Urinary bladder (tissue), 4 donors: Measurements from ENCODE around the gene C6orf15. TPM values are rescaled to one million over a fixed set of nuclear protein-coding genes. Genes with fewer than 3 reads are reported as not detected.

Source experiments
- DNase-seq: peaks from one replicate; pipeline ENCODE4 v3.0.0-alpha.2; 2015; ENCODE audit errors: extremely low spot score
- H3K27ac ChIP-seq: one replicate; pipeline ENCODE4 v1.5.1; 2013; ENCODE audit warnings: low read depth, mild to moderate bottlenecking, moderate library complexity
- H3K36me3 ChIP-seq: one replicate; pipeline ENCODE4 v1.6.1; 2013; ENCODE audit warnings: mild to moderate bottlenecking, moderate library complexity; ENCODE audit not compliant: insufficient read depth
- H3K4me1 ChIP-seq: one replicate; pipeline ENCODE4 v1.6.1; 2013; ENCODE audit warnings: mild to moderate bottlenecking, moderate library complexity; ENCODE audit not compliant: insufficient read depth
- H3K4me3 ChIP-seq: one replicate; pipeline ENCODE4 v1.5.1; 2013; ENCODE audit warnings: low read depth, low read length
- WGBS: extraction: QIAGEN DNeasy Blood & Tissue Kit; methylation state at CpG from one replicate; pipeline ENCODE4 v1.1.7; 2013; 5-methylcytosine and 5-hydroxymethylcytosine counted together
- polyA plus RNA-seq: library from polyadenylated mRNA; stranded (reverse); fragments of 200-250 nt; gene quantifications from one replicate; pipeline ENCODE4 v1.2.3, GENCODE V29; 2013
- total RNA-seq: library from RNA; depleted of rRNA; stranded (reverse); fragments of >200 nt; gene quantifications from one replicate; pipeline ENCODE4 v1.2.3, GENCODE V29; 2014
- donor health status: healthy with polysubstance abuse.
- donor health status: healthy.

C6orf15 gene
- total and polyA plus RNA-seq, 2 donors: not detected

- no peaks in the 10 kb centered on the region for H3K36me3 ChIP-seq
- H3K4me3 ChIP-seq: no peak overlapping the region
- WGBS: 30% methylated on average over 11 of the region's 11 CpGs
- DNase-seq: no peak
- no peak overlapping the region for H3K27ac ChIP-seq
- H3K4me1 ChIP-seq: no peaks in the 10 kb centered on the region
Observed at GRCh38 chr6:31143148-31143547, 30.8 kb upstream of the C6orf15 start.

DNA sequence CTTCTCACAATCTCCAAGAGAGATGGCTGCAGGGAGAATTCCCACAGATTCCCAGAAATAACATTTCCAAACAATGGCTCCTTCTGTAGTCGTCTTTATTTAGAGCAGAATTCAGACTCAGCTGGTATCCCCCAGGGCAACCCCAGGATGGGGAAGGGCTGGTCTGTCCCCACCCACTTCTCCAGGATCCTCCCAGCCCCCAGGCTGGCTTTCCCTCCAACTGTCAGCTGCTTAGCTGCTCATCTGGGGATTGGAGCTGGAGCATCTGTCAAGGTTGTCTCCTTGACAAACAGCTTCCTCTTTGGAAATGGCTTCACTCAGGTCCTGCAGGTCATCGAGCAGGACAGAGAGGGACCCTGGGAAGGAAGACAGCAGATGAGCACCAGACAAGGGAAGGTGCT is 30.0 kb upstream of the C6orf15 start:
- Histone ChIP-seq H3K36me3 (no peaks in the 10 kb centered on the region), H3K27ac (no peak overlapping the region), H3K4me3 (no peak overlapping the region), H3K4me1 (no peaks in the 10 kb centered on the region)
- 57% methylated on average over 2 of the region's 2 CpGs for WGBS
- DNase-seq: no peak

- 86% methylated on average over 15 of the region's 15 CpGs for whole genome bisulfite sequencing
- H3K4me3 ChIP-seq: no peak overlapping the region
- DNase-seq: no peak
- no peak overlapping the region for H3K27ac ChIP-seq
- H3K4me1 ChIP-seq: no peaks in the 10 kb centered on the region
- no peaks in the 10 kb centered on the region for H3K36me3 ChIP-seq
Observed at GRCh38 chr6:31140643-31141042, 28.3 kb upstream of the C6orf15 start.

GRCh38 chr6:31139599-31139998 is 27.2 kb upstream of the C6orf15 start:
- 22% methylated on average over 4 of the region's 4 CpGs for WGBS
- Histone ChIP-seq H3K27ac (no peak overlapping the region), H3K4me3 (no peak overlapping the region), H3K36me3 (no peaks in the 10 kb centered on the region), H3K4me1 (no peaks in the 10 kb centered on the region)
- no peak for DNase-seq

DNA sequence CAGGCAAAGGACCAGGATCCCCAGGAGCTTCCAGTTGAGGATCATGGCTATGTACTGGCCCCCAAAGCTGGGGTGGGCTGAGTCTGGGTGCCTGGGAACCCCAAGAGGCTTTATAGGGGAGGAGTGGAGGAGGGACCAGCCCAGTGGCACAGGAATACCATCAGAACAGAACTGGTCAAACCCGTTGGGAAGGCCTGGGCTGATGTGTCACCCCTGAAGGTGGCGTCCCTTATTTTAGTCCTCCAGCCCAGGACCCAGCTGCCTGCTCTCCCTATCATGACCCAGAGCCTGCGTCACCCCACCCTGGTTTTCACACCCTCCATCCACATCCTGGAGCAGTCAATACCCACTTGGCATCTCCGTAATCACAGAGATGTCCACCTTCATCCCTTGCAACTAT is 26.6 kb upstream of the C6orf15 start, which contains the start of gene PSORS1C2:
Gene PSORS1C2, minus strand, starts transcription at position 85 of the 400 bp plus-strand sequence. Its CDS starts 40 bp downstream, at position 45.
- no peak for DNase-seq
- Histone ChIP-seq H3K27ac (no peak within 1 kb of the TSS), H3K4me3 (no peak within 1 kb of the TSS), H3K4me1 (no peaks in the 10 kb centered on the region), H3K36me3 (no peaks in the 10 kb centered on the region)
- WGBS: 89% methylated on average over 4 of the region's 4 CpGs

GRCh38 chr6:31135710-31136109 is 23.3 kb upstream of the C6orf15 start:
- no peak for DNase-seq
- Histone ChIP-seq H3K36me3 (no peaks in the 10 kb centered on the region), H3K27ac (no peak overlapping the region), H3K4me3 (no peak overlapping the region), H3K4me1 (no peaks in the 10 kb centered on the region)
- WGBS: 90% methylated on average over 10 of the region's 10 CpGs

DNA sequence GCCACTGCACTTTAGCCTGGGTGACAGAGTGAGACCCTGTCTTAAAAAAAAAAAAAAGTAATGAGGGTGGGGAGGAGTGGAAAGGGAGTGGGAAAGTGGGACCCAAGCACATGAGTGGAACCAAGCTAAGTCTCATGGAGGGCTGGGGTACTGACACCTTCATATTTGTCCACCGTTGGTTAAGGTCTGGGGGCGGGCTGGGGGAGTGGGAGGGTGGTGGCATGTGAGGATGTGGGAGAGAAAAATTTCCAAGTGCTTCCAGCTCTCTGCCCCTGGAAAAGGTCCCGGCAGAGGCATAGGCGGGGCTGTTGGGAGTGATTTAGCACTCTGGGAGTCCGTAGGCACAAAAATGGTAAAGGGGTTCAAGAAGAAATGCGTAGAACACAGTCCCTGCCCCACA is 20.4 kb upstream of the C6orf15 start:
- no peaks in the 10 kb centered on the region for H3K36me3 ChIP-seq
- WGBS: 75% methylated on average over 6 of the region's 6 CpGs
- no peak overlapping the region for H3K27ac ChIP-seq
- H3K4me1 ChIP-seq: no peaks in the 10 kb centered on the region
- DNase-seq: no peak
- H3K4me3 ChIP-seq: no peak overlapping the region

GRCh38 chr6:31131595-31131994 is 19.2 kb upstream of the C6orf15 start:
- Histone ChIP-seq H3K4me1 (no peaks in the 10 kb centered on the region), H3K27ac (no peak overlapping the region), H3K4me3 (no peak overlapping the region), H3K36me3 (no peaks in the 10 kb centered on the region)
- WGBS: 89% methylated on average over 3 of the region's 3 CpGs
- no peak for DNase-seq

- Histone ChIP-seq H3K4me3 (no peak overlapping the region), H3K36me3 (no peaks in the 10 kb centered on the region), H3K27ac (no peak overlapping the region), H3K4me1 (no peaks in the 10 kb centered on the region)
- DNase-seq: no peak
- WGBS: 97% methylated on average over 3 of the region's 3 CpGs
Observed at GRCh38 chr6:31130751-31131150, 18.4 kb upstream of the C6orf15 start.

- H3K27ac ChIP-seq: no peak overlapping the region
- no peak for DNase-seq
- no peaks in the 10 kb centered on the region for H3K4me1 ChIP-seq
- H3K4me3 ChIP-seq: no peak overlapping the region
- 75% methylated on average over 4 of the region's 4 CpGs for WGBS
- no peaks in the 10 kb centered on the region for H3K36me3 ChIP-seq
Observed at GRCh38 chr6:31129130-31129529, 16.8 kb upstream of the C6orf15 start.

DNA sequence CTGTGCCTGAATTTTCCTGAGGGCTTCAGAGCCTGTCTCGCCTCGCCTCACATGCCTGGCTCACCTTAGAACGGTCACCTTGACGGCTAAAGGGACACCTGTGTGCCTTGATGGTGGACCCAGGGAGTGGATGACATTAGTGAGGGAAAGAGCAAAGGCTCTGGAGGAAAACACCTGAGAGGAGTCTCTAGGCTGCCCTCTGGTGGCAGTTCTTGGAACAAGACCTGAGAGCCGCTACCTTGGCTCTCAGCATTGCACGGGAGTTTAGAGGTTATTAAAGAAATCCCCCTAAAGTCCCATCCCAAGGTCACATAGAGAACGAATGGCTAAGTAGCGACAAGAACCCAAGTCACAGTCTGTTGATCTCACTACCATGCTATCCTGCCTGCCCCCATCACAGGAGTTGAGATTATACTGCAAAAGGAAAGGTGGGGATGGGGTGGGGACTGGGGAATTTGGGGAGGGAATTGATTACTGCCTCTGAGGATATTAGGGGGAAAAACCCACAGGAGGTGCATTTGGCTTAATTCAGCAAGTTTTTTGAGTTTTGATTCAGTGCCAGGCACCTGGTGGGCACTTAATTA is 15.8 kb upstream of the C6orf15 start:
- no peaks in the 10 kb centered on the region for H3K36me3 ChIP-seq
- no peaks in the 10 kb centered on the region for H3K4me1 ChIP-seq
- no peak for DNase-seq
- no peak overlapping the region for H3K4me3 ChIP-seq
- 8% methylated on average over 8 of the region's 8 CpGs for WGBS
- H3K27ac ChIP-seq: no peak overlapping the region

DNA sequence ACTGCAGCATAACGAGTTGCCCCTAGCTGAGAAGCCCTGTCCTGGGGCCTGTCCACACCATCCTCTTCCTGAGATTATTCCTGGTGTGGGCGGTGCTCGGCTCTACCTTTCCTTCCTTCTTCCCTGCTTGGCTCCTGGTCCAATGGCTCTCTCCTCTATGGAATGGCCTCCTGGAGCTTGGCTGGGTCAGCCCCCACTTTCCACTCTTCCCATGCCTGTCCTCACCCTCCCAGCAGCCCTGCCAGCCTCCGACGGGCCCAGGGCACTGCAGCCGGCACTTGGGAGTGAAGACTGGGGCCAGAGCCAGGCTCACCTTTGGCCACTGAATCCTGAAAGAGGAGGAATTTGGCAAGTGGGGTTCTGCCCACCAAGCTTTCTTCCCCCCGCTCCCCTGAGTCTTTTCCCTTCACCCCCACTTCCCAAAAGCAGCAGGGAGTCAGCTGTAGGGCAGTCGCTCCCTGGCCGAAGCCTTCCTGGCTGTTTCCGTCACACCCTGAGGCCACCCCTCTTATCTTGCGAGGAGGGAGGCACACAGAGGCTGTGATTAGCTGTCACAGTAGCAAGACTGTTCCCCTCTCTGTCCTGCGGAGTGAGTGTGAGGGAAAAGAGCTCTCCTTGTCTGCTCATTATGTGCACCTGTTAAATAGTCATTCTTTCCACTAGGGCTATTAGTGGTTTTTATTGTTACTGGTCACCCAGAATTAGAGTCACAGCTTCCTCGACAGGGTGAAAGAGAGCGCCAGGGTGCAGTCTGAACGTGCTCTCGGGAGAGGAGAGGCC is 14.2 kb upstream of the C6orf15 start:
- Histone ChIP-seq H3K4me1 (no peaks in the 10 kb centered on the region), H3K27ac (no peak overlapping the region), H3K36me3 (no peaks in the 10 kb centered on the region), H3K4me3 (no peak overlapping the region)
- 69% methylated on average over 16 of the region's 16 CpGs for WGBS
- DNase-seq: no peak

DNA sequence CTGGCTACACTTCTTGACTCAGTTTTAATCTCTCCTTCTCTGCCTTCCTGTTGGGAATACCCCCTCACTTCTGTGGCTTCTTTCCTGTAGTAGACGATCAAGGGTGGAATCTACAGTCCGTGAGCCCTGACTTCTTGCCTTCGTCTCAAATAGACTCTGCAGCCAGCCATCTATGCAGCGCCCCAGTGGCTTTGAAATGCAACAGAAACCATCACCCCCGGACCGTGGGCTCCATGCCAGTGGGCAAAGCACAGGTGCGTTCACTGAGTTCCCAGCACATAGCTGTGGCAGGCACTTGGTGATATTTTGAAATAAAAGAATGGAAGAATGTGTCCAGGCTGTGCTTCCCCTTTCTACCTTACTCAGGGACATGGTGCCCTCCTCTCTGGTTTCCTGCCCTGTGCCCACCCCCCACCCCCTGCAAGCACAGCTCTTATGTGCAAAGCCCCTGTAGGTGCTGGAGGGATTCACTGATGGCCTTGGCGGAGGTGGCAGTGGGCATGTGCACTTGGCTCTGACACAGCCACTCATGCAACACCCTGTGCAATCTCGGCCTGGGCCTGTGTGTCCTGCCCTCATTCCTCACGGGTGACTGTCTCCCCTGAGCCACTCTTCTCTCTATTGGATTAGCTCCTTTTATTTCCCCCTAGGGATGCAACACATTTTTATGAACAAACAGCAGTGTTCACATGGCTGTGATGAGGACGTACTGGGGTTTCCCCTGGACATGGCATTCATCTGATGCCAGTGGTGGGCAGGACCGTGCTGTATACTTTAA is 13.4 kb upstream of the C6orf15 start:
- H3K4me1 ChIP-seq: no peaks in the 10 kb centered on the region
- no peaks in the 10 kb centered on the region for H3K36me3 ChIP-seq
- H3K27ac ChIP-seq: no peak overlapping the region
- WGBS: 70% methylated on average over 12 of the region's 12 CpGs
- DNase-seq: no peak
- H3K4me3 ChIP-seq: no peak overlapping the region

GRCh38 chr6:31125162-31125561 is 12.8 kb upstream of the C6orf15 start:
- Histone ChIP-seq H3K4me3 (no peak overlapping the region), H3K36me3 (no peaks in the 10 kb centered on the region), H3K4me1 (no peaks in the 10 kb centered on the region), H3K27ac (no peak overlapping the region)
- WGBS: 55% methylated on average over 8 of the region's 8 CpGs
- no peak for DNase-seq
